Psoas muscle (tissue), 8 donors: ENCODE results near the gene VEGFB. TPM values are rescaled to one million over a fixed set of nuclear protein-coding genes. Genes with fewer than 3 reads are reported as not detected.

Source experiments
- ATAC-seq, 4 donors: fragments of 200-7000 bp; cut with Tn5 transposase; one replicate each; pipeline ENCODE4 v1.9.1; 2020; ENCODE audit warnings: moderate library complexity in 3 of 4, mild to moderate bottlenecking in 2 of 4
- DNase-seq, 2 donors: peaks; one replicate each; pipeline ENCODE4 v3.0.0-alpha.2; 2020
- H3K27ac ChIP-seq: fragments of 200-600 bp; one replicate; pipeline ENCODE4 v1.8.0; 2022
- H3K27me3 ChIP-seq, 3 donors: fragments of 200-600 bp in 1 of 3; one replicate each; pipeline versions ENCODE4 v1.6.1 to v1.8.0; 2013 to 2022; ENCODE audit warnings: low read length in 2 of 3, mild to moderate bottlenecking in 2 of 3, moderate library complexity in 1 of 3; ENCODE audit not compliant: insufficient read depth in 3 of 3
- H3K36me3 ChIP-seq, 2 donors: fragments of 200-600 bp in 1 of 2; one replicate each; pipeline versions ENCODE4 v1.6.1 to v1.8.0; 2013 to 2022; ENCODE audit warnings: low read depth in 1 of 2, mild to moderate bottlenecking in 1 of 2, moderate library complexity in 1 of 2; ENCODE audit not compliant: insufficient read depth in 1 of 2
- H3K4me1 ChIP-seq: fragments of 200-600 bp; one replicate; pipeline ENCODE4 v1.8.0; 2022
- H3K4me3 ChIP-seq: fragments of 200-600 bp; one replicate; pipeline ENCODE4 v1.8.0; 2022; ENCODE audit warnings: mild to moderate bottlenecking
- H3K9me3 ChIP-seq: fragments of 200-600 bp; one replicate; pipeline ENCODE4 v1.8.0; 2022
- CTCF ChIP-seq: fragments of 200-600 bp; IDR thresholded peaks from one replicate; pipeline ENCODE4 v1.8.0; 2022; ENCODE audit warnings: antibody characterized with exemption
- WGBS, 3 donors: extraction: QIAGEN DNeasy Blood & Tissue Kit; methylation state at CpG; one replicate each; pipeline versions ENCODE4 v1.1.6 to v1.1.7; 2013; 5-methylcytosine and 5-hydroxymethylcytosine counted together
- intact Hi-C, 2 donors: fragments of 100-400 bp; cut with DNase I; formaldehyde crosslinking; loops; one replicate each; pipeline versions ENCODE4 v1.11.0 to v1.14.2; 2022
- polyA plus RNA-seq, 3 donors: library from polyadenylated mRNA; stranded (reverse); fragments of 200-250 nt; gene quantifications; one replicate each; pipeline ENCODE4 v1.2.3, GENCODE V29; 2013
- total RNA-seq, 4 donors: library from RNA; stranded (reverse); fragmentation: NEBNext Ultra II Directional in 2 of 4; extraction: Animal tissue kit (Norgen Biotek cat#: 25700) in 2 of 4; gene quantifications; one replicate each; pipeline versions ENCODE4 v1.2.1 to v1.2.4, GENCODE V29; 2021 to 2023
- donor health status: healthy with polysubstance abuse.
- donor health status: DM: no; HTN: no; CAD: no; lungs with moderate emphysema.
- donor health status: Bipolar disorder and iron deficiency.
- donor health status: healthy.
- donor health status: DM: yes; HTN: yes; CAD: no.
- donor health status: DM: no; HTN: no; CAD: no.
- donor health status: DM: no; HTN: no; CAD: no.
- donor health status: DM: yes; HTN: yes; CAD: no.

Gene VEGFB
- total and polyA plus RNA-seq, 7 donors, result 77.0 to 125 (median 100.0) TPM

- ATAC-seq (no peak), DNase-seq (no peak)
- peaks cover 0 to 29% of the 10 kb centered on the region in 2 donors for H3K36me3 ChIP-seq
- no peak overlapping the region for H3K27ac ChIP-seq
- H3K27me3 ChIP-seq, result no peaks in the 10 kb centered on the region
- no peaks in the 10 kb centered on the region for H3K9me3 ChIP-seq
- 40 to 65% (median 57%) methylated on average over 9 to 11 of the region's 11 CpGs for WGBS, 3 donors
- intact Hi-C loops, result no loop called here
- TF ChIP-seq CTCF, result no peak
- peaks cover 13% of the 10 kb centered on the region for H3K4me1 ChIP-seq
- H3K4me3 ChIP-seq, result no peak overlapping the region
Measured at GRCh38 chr11:64218628-64219353, 15.6 kb upstream of the VEGFB start.

- DNase-seq (no peak), ATAC-seq (no peak)
- H3K36me3 ChIP-seq, result peaks cover 0 to 31% of the 10 kb centered on the region in 2 donors
- no peaks in the 10 kb centered on the region for H3K9me3 ChIP-seq
- no peak for TF ChIP-seq CTCF
- peaks cover 13% of the 10 kb centered on the region for H3K4me1 ChIP-seq
- intact Hi-C loops, result no loop called here
- H3K27me3 ChIP-seq, result no peaks in the 10 kb centered on the region
- WGBS, 3 donors, result 66 to 82% (median 76%) methylated on average over 6 to 7 of the region's 7 CpGs
- no peak overlapping the region for H3K27ac ChIP-seq
- H3K4me3 ChIP-seq, result no peak overlapping the region
Measured at GRCh38 chr11:64219354-64219684, 15.1 kb upstream of the VEGFB start.

DNA sequence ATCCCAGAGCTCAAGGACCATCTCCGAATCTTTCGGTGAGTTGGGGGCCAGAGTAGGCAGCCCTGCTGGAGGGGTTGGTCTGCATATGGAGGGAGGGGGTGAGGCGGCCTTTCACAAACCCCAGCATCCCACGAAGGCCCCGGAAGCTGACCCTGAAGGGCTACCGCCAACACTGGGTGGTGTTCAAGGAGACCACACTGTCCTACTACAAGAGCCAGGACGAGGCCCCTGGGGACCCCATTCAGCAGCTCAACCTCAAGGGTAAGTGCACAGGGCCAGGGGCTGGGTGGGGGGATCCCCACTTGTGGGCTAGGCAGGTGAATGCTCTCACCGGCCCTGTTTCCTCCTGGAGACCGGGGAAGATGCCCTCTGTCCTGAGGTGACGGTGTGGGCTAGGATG lies 14.6 kb upstream of the VEGFB start:
- H3K4me3 ChIP-seq, result no peak overlapping the region
- H3K4me1 ChIP-seq, result peaks cover 17% of the 10 kb centered on the region
- TF ChIP-seq CTCF, result no peak
- H3K9me3 ChIP-seq, result no peaks in the 10 kb centered on the region
- peaks cover 0 to 34% of the 10 kb centered on the region in 2 donors for H3K36me3 ChIP-seq
- H3K27me3 ChIP-seq, result no peaks in the 10 kb centered on the region
- intact Hi-C loops, result no loop called here
- no peak overlapping the region for H3K27ac ChIP-seq
- WGBS, 3 donors, result 94 to 98% (median 95%) methylated on average over 10 of the region's 10 CpGs
- no peak for DNase-seq
- ATAC-seq, result no peak

- no peak overlapping the region for H3K27ac ChIP-seq
- H3K27me3 ChIP-seq, result no peaks in the 10 kb centered on the region
- H3K9me3 ChIP-seq, result no peaks in the 10 kb centered on the region
- no peak for ATAC-seq
- no peak for TF ChIP-seq CTCF
- 89 to 91% (median 91%) methylated on average over 17 of the region's 17 CpGs for WGBS, 3 donors
- peaks cover 0 to 34% of the 10 kb centered on the region in 2 donors for H3K36me3 ChIP-seq
- intact Hi-C loops, result no loop called here
- DNase-seq, result no peak
- peaks cover 21% of the 10 kb centered on the region for H3K4me1 ChIP-seq
- H3K4me3 ChIP-seq, result no peak overlapping the region
Measured at GRCh38 chr11:64220271-64220670, 14.1 kb upstream of the VEGFB start.

GRCh38 chr11:64220798-64221197 lies 13.6 kb upstream of the VEGFB start:
- TF ChIP-seq CTCF, result no peak
- intact Hi-C loops, result no loop called here
- 57 to 77% (median 58%) methylated on average over 11 to 14 of the region's 14 CpGs for WGBS, 3 donors
- Histone ChIP-seq H3K9me3 (no peaks in the 10 kb centered on the region), H3K36me3 (peaks cover 0 to 34% of the 10 kb centered on the region in 2 donors), H3K4me1 (peaks cover 24% of the 10 kb centered on the region), H3K4me3 (no peak overlapping the region), H3K27me3 (no peaks in the 10 kb centered on the region), H3K27ac (no peak overlapping the region)
- ATAC-seq, result no peak
- DNase-seq, result no peak
